Subcutaneous abdominal adipose tissue (tissue), 5 donors: ENCODE data around the gene PHAF1.
"Not testable (repeated sequence)": the region's sequence is repeated elsewhere in the genome, so short reads cannot be mapped to it uniquely, and the experiment has no call there.

Experiments
- H3K27ac ChIP-seq: one replicate; pipeline ENCODE4 v1.7.0; 2013; ENCODE audit warnings: low read depth, mild to moderate bottlenecking, inconsistent platforms, low read length, moderate library complexity
- H3K27me3 ChIP-seq, 5 donors: one replicate each; pipeline ENCODE4 v1.7.0; 2013; ENCODE audit warnings: low read length in 5 of 5, inconsistent platforms in 1 of 5; ENCODE audit not compliant: control insufficient read depth in 5 of 5, insufficient read depth in 4 of 5
- H3K36me3 ChIP-seq, 5 donors: one replicate each; pipeline ENCODE4 v1.7.0; 2013; ENCODE audit warnings: low read length in 5 of 5; ENCODE audit not compliant: control insufficient read depth in 5 of 5, insufficient read depth in 5 of 5
- H3K4me1 ChIP-seq, 5 donors: one replicate each; pipeline ENCODE4 v1.7.0; 2013; ENCODE audit warnings: low read length in 5 of 5, mild to moderate bottlenecking in 3 of 5, moderate library complexity in 1 of 5; ENCODE audit not compliant: control insufficient read depth in 5 of 5, insufficient read depth in 5 of 5
- H3K4me3 ChIP-seq, 5 donors: one replicate each; pipeline ENCODE4 v1.7.0; 2013; ENCODE audit warnings: low read length in 5 of 5, low read depth in 1 of 5
- H3K9ac ChIP-seq, 5 donors: one replicate each; pipeline ENCODE4 v1.7.0; 2013; ENCODE audit warnings: low read length in 5 of 5, mild to moderate bottlenecking in 4 of 5, moderate library complexity in 3 of 5
- H3K9me3 ChIP-seq, 5 donors: one replicate each; pipeline ENCODE4 v1.7.0; 2013; ENCODE audit warnings: low read length in 5 of 5; ENCODE audit not compliant: control insufficient read depth in 5 of 5
- donor health status: healthy.
- donor health status: healthy.
- donor health status: healthy.
- donor health status: healthy.
- donor health status: healthy.

The PHAF1 gene

GRCh38 chr16:67116388-67117311, 6.9 kb downstream of the PHAF1 start:
- Histone ChIP-seq H3K27ac (no peak overlapping the region), H3K4me1 (peaks cover 0 to 17% (median 4%) of the 10 kb centered on the region in 5 donors), H3K9me3 (no peaks in the 10 kb centered on the region), H3K9ac (no peak overlapping the region), H3K4me3 (no peak overlapping the region), H3K36me3 (peaks cover 7 to 27% (median 15%) of the 10 kb centered on the region in 5 donors), H3K27me3 (no peaks in the 10 kb centered on the region)

GRCh38 chr16:67117716-67118115, 8.0 kb downstream of the PHAF1 start:
- H3K9me3 ChIP-seq, result no peaks in the 10 kb centered on the region
- H3K9ac ChIP-seq, result no peak overlapping the region
- H3K27ac ChIP-seq, result no peak overlapping the region
- H3K4me3 ChIP-seq, result no peak overlapping the region
- no peaks in the 10 kb centered on the region for H3K27me3 ChIP-seq
- peaks cover 0 to 11% (median 0%) of the 10 kb centered on the region in 5 donors for H3K4me1 ChIP-seq
- peaks cover 7 to 34% (median 26%) of the 10 kb centered on the region in 5 donors for H3K36me3 ChIP-seq

DNA sequence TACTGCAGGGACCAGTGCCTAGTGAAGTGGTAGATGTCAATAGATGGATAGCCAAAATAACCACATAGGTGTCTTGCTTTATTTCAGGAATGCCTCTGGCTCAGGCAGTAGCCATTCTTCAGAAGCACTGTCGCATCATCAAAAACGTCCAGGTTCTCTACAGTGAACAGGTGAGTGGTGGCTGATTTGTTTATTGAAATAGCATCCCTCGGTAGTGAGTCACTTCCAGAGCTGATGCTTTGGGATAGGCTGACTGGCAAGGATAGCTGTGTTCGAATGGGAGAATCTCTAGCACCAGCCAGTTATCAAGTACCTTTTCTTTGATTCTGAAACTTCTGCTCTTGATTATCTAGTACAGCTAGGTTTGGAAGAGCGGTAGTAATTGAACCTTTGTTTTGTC, 10.3 kb downstream of the PHAF1 start:
- H3K9me3 ChIP-seq, result no peaks in the 10 kb centered on the region
- no peak overlapping the region for H3K4me3 ChIP-seq
- H3K4me1 ChIP-seq, result peaks cover 0 to 4% (median 0%) of the 10 kb centered on the region in 5 donors
- H3K9ac ChIP-seq, result no peak overlapping the region
- H3K36me3 ChIP-seq, result peaks cover 10 to 49% (median 37%) of the 10 kb centered on the region in 5 donors
- no peaks in the 10 kb centered on the region for H3K27me3 ChIP-seq
- no peak overlapping the region for H3K27ac ChIP-seq

GRCh38 chr16:67122799-67123198, 13.1 kb downstream of the PHAF1 start:
- H3K4me3 ChIP-seq, H3K9ac ChIP-seq, H3K27ac ChIP-seq, H3K9me3 ChIP-seq, H3K4me1 ChIP-seq, H3K27me3 ChIP-seq: not testable (repeated sequence)
- peaks cover 14 to 68% (median 46%) of the 10 kb centered on the region in 5 donors for H3K36me3 ChIP-seq

GRCh38 chr16:67128417-67128816, 18.7 kb downstream of the PHAF1 start:
- no peaks in the 10 kb centered on the region for H3K4me1 ChIP-seq
- no peak overlapping the region for H3K27ac ChIP-seq
- H3K4me3 ChIP-seq, result no peak overlapping the region
- no peak overlapping the region for H3K9ac ChIP-seq
- peaks cover 12 to 75% (median 53%) of the 10 kb centered on the region in 5 donors for H3K36me3 ChIP-seq
- H3K9me3 ChIP-seq, result no peaks in the 10 kb centered on the region
- no peaks in the 10 kb centered on the region for H3K27me3 ChIP-seq

GRCh38 chr16:67128887-67129286, 19.1 kb downstream of the PHAF1 start:
- Histone ChIP-seq H3K9ac (no peak overlapping the region), H3K36me3 (peaks cover 12 to 72% (median 52%) of the 10 kb centered on the region in 5 donors), H3K4me1 (no peaks in the 10 kb centered on the region), H3K9me3 (no peaks in the 10 kb centered on the region), H3K4me3 (no peak overlapping the region), H3K27me3 (no peaks in the 10 kb centered on the region), H3K27ac (no peak overlapping the region)

DNA sequence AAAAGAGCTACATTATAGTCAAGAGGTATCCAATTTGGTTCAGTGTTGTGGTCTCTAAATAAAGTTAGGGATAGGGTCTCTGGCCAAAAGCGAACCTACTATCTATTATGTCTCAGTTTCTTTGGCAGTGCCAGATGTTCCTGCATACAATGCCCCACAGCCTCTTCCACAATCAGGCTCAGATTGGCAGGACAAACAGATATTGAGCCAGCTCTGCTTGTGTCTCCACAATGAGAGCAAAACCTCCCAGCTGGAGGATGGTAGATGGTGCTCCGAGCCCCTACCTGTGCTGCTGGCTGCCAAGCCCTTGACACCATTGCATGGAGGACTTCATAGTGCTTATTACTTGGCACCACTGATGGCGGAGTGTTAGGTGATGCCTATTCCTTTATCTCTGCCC, 19.7 kb downstream of the PHAF1 start:
- H3K9ac ChIP-seq, result no peak overlapping the region

DNA sequence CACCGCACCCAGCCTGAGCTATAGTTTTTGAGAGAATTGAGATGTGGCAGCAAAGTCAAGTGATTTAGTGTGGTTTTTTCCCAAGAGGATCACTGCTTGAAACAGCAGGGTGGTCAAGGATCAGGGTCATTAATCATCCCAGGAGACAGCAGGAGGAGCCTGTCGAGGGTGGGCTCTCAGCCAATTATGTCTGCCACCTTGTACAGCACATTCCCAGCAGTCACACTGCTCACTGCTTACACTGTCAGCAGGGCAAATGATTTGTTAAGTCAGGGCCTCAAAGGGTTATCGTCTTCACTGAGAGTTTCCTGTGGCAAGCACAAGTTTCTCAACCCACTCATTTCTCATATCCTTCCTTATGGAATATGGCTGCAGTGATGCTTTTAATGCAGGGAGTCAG, 27.9 kb downstream of the PHAF1 start:
- Histone ChIP-seq H3K36me3 (peaks cover 11 to 92% (median 74%) of the 10 kb centered on the region in 5 donors), H3K9ac (no peak overlapping the region), H3K4me3 (no peak overlapping the region), H3K27ac (no peak overlapping the region), H3K9me3 (no peaks in the 10 kb centered on the region), H3K4me1 (peaks cover 0 to 10% (median 0%) of the 10 kb centered on the region in 5 donors), H3K27me3 (no peaks in the 10 kb centered on the region)

More for the DNA sequence above, 19.7 kb downstream of the PHAF1 start:
- Histone ChIP-seq H3K27ac (no peak overlapping the region), H3K9me3 (no peaks in the 10 kb centered on the region), H3K36me3 (peaks cover 10 to 72% (median 53%) of the 10 kb centered on the region in 5 donors), H3K27me3 (no peaks in the 10 kb centered on the region), H3K4me1 (no peaks in the 10 kb centered on the region), H3K4me3 (no peak overlapping the region)

- H3K4me1 ChIP-seq, result peaks cover 0 to 10% (median 0%) of the 10 kb centered on the region in 5 donors
- H3K27me3 ChIP-seq, result no peaks in the 10 kb centered on the region
- no peak overlapping the region for H3K4me3 ChIP-seq
- no peak overlapping the region for H3K9ac ChIP-seq
- H3K36me3 ChIP-seq, result peaks cover 9 to 98% (median 83%) of the 10 kb centered on the region in 5 donors
- H3K9me3 ChIP-seq, result no peaks in the 10 kb centered on the region
- no peak overlapping the region for H3K27ac ChIP-seq
These were observed 31.6 kb downstream of the PHAF1 start for GRCh38 chr16:67141391-67141790.

DNA sequence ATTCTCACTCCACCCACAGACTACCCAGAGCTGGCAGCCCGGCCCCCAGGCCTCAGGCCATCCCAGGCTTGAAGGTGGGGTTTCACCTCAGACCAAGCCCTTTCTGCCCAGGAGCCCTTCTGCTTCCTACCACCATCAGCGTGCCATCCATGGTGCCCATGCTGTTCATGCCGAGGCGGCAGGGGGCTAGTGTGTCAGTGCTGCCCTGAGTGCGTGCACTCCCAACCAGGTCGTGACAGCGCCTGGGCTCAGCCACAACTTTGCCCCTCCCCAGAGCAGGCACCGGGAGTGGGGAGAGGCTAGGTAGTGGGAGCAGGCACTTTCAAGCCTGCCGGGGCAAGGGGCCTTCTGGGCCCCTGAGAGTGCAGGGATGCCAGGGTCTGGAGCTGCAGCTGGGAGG, 32.6 kb downstream of the PHAF1 start:
- H3K36me3 ChIP-seq, result peaks cover 9 to 99% (median 89%) of the 10 kb centered on the region in 5 donors
- H3K9me3 ChIP-seq, result no peaks in the 10 kb centered on the region
- H3K27ac ChIP-seq, result no peak overlapping the region
- H3K4me3 ChIP-seq, result no peak overlapping the region
- no peak overlapping the region for H3K9ac ChIP-seq
- peaks cover 0 to 10% (median 0%) of the 10 kb centered on the region in 5 donors for H3K4me1 ChIP-seq
- H3K27me3 ChIP-seq, result no peaks in the 10 kb centered on the region
